Amygdala (tissue), 56 donors: ENCODE data around the gene CCDC187.

Experiments
- DNase-seq, 56 donors: peaks; one replicate each; lab custom pipeline; 2025; lab: John Stamatoyannopoulos, UW

CCDC187 gene

DNA sequence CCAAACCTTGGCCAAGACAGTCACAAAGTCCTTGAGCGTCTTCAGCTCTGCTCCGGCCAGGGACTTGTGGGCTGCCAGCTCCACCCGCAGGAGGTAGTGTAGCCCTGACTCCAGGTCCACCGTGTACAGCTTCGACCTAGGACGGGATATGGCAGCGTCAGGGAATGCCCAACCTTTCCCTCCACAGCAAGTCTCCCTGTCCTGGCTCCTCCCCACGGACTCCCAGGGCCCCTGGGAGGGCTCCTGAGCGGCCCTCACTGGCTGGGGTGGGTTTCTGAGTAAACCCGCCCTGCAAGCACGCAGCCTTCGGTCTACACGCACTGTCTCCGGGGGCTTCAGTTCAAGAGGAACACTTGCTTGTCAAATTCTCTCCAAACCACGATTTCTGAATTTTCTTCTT, 85.2 kb downstream of the CCDC187 start:
- no peak for DNase-seq

DNA sequence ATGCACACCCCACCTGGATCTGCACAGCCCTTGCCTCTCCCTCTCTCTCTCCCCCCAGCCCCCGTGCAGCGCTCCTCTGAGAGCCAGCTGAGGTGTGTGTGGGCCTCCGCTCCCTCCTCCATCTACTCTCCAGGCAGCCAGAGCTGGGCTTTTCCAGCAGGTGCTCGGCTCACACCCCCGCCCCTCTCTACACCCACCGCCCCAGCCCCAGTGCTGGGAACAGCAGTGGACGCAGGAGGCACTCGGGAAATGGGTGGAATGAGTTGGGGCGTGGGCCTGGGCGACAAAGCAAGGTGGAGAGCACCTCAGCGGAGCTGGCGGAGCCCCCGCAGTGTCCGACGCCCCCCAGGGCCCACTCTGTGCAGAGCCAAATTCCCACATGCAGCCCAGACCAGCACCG, 85.6 kb downstream of the CCDC187 start:
- no peak for DNase-seq

DNA sequence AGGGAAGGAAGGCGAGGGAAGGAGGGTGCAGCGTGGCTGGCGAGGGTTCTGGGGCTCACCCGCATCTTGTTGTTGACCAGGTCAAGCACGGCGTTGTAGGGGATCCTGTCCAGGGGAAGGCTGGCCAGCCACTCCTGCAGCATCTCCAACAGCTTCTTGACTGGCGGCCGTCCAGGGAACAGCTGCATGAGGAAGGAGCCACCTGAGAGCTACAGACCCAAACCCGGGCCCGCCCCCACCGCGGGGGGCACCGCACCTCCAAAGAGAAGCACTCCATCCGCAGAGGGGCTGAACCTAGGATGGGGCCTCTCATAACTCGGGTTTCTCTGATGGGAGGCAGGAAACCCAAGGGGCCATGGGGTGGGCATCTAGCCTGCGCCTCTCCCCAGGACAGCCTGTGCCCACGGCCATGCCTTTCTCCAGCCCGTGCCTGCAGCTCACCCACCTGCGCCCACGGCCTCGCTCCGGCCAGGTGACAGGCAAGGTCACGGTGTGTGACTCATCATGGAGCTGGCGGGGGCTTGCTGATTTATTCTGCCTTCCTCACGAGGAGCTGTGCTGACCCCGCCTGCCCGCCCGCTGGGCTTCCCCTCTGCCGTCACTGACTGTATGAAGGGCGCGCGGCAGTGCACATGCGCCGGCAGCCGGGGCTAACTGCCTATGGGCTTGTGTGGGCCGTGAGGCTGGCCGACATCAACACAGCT, 87.2 kb downstream of the CCDC187 start:
- DNase-seq = no peak

DNA sequence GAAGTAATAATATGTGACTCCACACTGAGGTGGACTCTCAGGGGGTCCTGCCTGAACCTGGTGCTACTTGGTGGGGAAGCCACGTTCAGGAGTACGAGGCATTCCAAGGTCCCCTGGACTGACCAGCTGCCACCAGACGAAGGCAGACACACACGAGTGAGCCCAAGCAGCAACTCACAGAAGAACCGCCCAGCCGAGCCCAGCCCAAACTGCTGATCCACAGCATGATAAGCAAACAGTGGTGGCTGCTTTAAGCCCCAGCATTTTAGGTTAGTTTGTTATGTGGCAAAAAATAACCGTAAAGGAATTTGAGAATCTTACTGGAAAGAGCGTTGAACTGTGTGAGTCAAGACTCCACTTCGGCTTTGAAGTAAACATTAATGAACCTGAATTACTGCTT, 90.2 kb downstream of the CCDC187 start:
- no peak for DNase-seq

DNA sequence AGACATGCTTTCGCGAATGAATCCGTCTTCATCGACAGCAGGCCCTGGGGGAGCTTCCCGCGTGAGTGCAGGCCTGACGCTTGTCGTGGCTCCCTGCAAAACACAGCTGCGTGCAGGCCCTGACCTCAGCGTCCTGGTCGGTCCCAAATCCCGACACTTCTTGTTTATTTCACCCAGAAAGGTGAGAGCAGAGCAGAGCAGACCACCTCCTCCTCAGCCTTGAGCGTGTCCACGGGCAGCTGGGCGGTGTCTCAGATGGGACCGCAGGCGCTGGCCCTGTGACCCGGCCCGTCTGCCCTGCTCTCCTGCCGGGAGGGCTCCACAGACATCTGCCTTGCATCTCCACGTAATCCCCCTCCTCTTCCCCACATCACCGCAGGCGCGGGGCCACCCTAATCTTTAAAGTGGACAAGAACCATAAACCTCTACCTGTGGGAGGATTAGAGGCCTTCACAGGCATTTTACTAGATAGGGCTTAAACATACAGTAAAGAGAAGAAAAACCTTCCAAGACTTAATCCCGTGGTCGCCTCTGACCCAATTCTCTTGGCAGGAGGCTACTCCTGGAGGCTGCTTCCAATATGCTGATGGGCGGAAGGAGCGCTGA, 91.4 kb downstream of the CCDC187 start:
- no peak for DNase-seq

DNA sequence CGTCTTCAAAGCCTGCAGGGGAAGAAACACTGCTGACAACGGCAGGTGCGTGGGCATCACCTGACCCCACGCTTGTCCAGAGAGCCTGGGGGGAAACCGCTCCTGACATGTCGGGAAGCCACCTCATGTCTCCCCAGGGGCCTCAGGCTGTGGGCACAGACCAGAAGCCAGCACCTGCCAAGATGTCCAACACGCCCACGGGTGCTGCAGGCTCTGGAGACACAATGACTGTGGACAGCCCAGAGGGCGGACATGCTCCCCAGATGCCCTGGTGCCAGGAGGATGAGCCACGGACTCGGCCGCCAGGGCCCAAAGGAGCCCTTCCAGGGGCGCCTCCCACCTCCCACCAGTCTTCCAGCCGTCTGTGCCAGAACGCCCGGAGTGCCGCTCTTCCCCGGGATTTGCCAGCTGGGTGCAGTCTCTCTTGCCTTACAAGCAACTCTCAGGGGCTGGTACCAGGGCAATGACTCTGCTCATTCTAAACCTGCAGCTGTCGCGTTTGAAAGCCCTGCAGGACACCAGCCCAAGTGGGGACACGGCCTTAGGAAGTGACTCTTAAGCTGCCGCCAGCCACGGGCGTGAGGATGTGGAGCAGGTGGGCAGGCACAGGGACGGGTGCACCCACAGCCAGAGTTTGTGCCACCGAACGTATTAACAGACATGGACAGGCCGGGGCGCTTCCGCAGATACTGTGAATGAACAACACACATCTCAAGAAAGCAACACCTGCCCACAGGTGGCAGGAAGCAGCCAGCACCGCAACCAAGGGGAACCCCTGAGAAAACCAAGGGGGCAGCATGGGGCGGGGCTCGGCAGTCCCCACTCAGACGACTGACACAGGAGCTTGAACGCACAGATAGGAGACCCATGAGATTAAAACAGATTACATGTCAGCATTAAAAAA, 92.2 kb downstream of the CCDC187 start:
- no peak for DNase-seq

DNA sequence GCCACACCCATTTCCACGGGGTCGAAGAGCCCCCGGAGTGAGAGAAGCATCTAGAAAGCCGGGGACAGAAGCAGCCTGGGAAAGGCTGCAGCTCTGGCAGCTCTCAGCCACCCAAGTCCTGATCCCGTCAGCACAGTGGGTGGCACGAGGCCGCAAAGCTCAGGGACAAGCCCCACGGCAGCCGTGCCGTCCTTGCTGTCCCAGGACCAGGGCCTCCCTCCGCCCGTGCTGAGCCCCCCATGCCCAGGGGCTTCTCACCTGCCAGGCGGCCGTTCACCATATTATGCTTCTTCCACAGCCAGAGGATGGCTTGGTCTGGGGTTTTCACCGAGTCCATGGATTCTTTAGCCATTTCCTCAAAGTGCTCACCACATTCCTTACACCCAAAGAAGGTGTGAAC, 92.9 kb downstream of the CCDC187 start:
- DNase-seq = no peak

DNA sequence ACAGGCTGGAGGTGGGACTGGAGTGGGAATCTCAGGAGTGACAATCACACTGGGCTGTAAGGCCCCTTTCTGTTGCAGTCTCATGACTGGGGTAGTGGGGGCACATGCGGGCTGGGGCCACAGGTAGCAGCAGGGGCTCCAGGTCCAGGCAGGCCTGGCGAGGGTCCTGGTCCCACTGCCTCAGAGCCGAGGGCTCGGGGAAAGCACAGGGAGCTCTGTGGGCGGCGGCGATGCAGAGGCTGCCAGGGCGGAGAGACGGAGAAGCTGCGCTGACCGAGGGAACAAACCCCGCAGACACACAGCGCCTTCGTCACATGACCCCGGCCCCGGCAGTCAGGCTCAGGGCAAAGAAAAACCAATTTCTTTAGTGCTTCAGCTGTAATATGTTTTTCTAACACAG, 93.6 kb downstream of the CCDC187 start:
- DNase-seq = no peak

DNA sequence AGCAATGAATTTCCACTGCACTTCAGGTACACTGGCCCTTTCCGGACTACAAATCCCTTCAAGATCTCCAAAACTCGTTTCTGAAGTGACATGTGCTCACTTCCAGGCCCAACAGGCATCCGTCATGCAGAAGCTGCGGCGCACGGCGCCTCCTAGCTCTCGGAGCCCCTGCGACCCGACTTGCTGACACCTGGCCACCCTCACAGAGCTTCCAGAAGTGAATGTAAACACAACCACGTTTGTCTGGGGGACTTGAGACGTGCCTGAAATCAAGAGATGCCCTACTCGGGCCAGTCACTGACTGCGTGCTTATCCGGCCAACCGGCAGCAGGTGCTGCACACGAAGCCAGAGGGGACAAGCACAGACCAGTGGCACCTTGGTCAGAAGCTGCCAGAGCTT, 94.1 kb downstream of the CCDC187 start:
- DNase-seq = no peak

DNA sequence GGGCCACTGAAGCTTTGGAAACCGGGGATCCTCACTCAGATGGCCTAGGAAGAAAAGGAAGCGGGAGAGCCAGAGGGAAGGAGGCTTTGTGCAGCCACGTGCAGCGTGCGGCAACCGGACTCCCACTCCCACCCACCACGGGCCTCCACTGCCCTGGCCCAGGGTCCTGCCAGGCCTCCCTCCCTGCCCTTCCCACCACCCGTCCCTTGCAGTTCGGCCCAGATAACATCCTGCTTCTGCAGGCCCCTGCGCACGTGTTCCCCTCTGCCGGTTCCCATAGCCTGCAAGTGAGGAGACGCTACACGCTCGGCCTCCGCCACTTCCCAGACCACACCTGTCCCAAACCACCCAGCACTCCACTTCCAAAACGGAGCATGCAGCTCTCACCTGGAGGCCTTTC, 94.7 kb downstream of the CCDC187 start:
- no peak for DNase-seq

DNA sequence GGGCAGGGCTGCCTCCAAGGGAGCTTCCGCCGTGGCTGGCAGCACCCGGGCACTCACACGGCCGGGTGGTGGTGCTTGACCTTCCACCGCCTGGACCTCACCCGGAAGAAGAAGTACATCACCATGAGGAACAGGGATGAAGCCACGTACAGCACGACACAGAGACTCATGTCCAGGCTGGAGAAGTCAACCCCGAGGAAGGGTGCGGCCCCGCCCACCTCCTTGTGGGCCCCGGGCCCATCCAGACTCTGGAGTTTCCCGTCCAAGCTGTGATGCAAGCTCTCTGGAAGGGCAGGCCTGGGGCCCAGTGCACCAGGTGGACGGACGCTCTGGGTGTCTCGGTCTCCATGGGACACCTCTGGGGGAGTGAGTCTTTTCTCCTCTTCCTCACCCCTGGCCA, 95.2 kb downstream of the CCDC187 start:
- no peak for DNase-seq

DNA sequence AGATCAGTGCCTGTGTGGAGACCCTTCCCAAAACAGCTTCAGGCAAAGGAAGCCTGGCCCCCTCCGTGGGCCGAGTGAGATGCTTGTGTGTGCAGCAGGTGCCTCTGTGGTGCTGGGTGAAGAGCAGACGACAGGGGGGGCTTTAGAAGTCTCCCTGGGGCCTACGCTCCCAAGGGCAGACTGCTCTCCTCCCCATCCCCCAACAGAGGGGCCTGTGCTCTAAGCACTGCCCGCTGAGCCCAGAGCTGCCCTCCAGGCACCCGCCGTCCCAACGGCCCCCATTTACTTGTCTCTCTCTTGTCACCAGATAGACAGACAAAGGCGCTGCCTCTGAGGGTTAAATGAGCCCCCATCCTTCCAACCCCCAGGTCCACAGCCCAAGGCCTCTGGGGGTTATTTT, 96.3 kb downstream of the CCDC187 start:
- no peak for DNase-seq

DNA sequence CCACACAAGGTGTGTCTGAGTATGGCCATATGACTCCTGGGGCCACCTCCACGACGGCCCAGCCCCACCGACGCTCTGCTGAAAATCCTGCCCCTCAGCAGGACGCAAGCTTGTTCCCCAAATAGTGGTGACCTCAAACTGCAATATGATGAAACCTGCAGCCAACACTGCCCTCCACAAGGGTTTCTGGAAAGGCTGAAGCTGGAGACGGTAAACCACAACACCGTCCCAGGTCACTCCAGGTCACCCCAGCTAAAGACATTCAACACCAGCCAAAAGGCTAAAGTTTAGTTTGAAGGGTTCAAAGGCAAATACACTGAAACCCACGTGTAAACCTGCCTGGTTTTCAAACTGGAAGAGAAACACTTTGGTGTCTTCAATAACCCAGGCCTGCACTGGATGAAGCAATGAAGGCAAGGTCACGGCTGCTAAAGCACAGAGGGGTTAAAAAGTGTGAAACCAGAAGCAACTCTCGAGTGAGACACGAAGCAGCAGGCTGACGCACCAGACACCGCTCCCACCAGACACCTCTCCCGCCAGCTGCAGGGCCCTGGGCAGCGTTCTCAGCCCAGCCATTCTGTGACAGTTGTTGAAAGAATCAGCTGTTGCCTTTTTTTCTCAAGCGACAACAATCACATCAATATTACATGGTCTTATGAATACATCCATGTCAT, 97.2 kb downstream of the CCDC187 start:
- DNase-seq = no peak

DNA sequence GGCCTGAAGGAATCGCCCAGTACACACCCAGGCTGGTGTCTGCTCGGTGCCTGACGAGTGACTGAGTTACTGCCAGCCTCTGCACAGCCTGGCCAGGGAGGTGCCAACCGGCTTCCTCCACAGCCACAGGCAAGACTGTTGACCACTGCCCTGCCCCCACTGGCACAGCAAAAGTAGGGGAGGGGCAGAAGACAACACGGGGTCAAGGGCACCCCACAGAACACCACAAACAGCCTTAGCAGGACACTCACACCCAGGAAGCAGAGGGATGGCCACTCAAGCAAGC, 98.2 kb downstream of the CCDC187 start:
- DNase-seq = no peak

DNA sequence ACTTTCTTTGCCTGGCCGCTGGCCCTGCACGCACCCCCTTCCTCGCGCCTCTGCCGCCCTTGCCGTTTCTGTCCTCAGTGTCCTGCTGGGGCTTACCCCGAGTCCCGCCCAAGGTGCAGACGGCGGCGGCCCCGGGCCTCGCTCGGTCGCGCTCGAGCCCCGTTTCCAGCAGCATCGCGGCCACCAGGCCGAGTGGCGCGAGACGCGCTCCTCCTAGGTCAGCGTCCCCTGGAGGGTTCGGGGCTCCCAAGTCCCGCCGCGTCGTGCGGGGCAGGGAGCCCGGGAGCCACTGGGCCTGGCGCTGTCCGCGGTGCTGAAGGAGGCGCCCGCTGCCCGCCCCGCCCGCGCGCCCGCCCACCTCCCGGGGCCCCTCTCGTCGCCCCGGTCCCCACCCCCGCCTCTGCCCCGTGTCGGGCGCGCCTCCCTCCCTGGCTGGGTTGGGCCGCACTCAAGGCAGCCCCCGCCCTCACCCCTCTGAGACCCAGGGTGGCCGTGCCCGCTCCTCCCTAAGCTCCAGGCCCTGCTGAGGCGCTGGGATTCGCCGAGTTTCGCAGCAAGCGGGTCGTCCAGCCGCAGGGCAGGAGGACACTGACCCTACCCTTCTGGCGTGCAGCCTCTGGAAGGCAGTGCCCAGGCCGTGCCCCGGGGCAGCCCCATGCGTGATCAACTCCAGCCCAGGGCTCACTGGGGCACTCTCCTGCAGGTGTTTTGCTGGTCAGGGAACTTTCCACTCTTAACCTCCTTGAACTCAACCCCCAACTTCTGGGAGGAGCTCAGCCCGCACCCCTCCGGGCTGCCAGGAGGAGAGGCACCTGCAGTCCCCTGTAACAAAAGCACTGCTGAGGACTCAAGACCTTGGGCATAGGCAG, 98.8 kb downstream of the CCDC187 start, which contains the start of gene LHX3:
TSS of gene LHX3 (minus strand) at position 291 of the 869 bp plus-strand sequence. CDS start at position 175, 116 bp downstream.
- peak in 2 of 56 donors; percentile 14 to 23 for DNase-seq

DNA sequence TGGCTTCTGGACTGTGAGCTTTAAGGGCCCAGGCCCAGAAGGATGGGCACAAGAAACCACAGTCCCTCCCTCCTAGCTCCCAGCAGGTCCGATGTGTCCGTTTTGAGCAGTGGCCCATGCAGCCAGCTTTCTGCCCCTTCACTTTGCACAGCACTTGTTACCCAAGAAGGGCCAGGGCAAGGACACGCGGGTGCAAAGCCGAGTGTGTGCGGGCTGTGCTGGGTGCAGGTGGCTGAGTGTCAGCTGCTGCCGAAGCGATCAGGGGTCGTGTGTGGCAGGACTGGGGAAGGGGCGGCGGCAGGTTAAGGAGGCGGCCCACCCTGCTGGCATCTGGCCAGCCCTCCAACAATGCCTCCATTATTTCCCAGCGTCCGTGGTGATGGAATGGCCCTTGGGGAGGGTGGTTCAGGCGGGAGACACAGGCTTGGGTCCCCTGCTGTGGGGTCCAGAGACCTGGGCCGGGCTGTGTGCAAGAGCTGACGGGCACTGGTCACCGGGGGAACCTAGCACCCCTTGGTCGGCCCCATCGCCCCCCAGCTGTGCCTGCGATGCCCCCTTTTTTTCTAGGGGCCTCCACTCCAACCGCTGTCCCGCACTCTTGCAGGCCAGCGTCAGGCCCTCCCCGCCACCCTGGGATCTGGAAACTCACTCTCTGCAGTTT, 99.6 kb downstream of the CCDC187 start:
- DNase-seq = no peak

DNA sequence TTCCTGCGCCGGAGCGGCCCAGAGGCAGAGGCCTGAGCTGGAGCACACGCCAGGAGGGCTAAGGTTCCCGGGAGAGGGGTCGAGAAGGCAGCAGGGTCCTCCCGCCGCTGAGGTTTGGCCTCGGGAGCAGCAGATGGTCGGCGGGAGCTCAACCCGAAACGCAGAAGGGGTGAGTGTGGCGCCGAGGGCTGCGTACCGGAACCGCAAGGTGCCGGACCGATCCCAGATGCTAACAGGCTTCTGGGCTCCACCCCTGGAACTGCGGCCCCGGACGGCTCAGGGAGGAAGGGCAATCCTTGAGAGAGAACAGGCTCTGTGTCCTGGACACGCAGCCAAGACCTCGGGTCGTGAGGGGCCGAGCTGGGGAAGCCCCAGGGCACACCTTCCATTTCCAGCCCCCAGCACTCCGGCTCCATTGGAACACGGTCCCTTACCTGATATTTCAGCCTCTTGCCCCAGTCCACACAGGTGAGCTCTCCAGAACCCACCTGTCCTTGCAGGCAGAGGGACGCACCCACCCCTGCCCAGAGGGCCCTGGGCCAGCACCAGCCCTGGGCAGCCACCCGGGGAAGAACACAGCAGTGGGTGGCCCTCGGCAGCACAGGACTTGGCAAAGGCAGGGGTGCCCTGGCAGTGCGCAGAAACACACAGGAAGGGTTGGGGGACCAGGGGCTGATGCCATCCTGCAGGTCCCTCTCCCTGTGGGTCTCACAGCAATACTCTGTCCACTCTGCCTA, 100.3 kb downstream of the CCDC187 start:
- DNase-seq = no peak

DNA sequence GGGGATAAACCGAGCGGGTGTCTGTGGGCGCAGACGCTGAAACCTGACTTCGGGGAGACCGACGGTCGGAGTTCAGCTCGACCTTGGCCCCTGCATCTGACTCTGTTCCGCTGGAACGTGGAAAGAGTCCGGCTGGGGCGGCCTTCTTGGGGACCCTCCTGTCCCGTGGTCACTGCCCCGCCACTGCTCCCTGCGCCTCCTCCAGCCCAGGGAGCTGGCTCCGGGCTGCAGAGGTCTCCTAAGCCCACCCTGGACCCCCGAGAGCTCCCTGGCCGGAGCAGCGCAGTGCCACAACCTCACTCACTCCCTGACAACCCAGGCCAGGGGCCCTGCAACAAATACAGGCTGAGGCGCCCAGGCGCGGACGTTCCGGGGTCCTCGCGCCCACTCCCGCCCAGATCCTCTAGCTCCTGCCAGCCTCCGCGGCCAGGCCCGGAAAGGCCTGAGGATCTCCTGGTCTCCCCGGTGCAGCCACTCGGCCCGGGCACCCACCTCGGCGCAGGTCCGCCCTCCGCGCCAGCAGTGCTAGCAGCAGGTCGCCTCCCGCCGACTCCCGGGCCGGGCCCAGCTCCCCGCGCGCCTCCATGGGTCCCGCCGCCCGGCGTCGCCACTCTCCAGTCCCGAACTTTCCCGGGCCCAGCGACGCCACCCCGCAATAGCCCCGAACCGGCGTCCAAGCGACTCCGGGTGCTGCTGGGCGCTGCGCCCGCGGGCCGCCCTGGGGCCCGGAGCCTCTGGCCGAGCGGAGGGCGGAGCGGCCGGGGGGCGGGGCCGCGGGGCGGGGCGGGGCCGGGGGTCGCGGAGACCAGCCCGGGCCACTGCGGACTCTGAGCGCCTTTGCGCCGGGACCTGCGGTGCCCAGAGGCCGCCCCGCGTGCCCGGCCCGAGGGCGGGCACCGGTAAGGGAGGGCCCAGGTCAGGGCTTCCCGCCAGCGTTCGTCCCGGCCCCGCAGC, 101.2 kb downstream of the CCDC187 start:
- DNase-seq = no peak
